Cardiac fibroblast (primary cell): ENCODE results near the gene DNMT1.
"Not testable (repeated sequence)": the region's sequence is repeated elsewhere in the genome, so short reads cannot be mapped to it uniquely, and the experiment has no call there.

Source experiments
- DNase-seq, 2 donors: peaks; one replicate each; pipeline versions ENCODE4 v3.0.0 to v3.0.0-alpha.2; 2010; ENCODE audit warnings: low read depth in 2 of 2
- H3K4me3 ChIP-seq, 2 donors: replicated peaks in 1 of 2; 1 replicate in 1 of 2; 2 replicates in 1 of 2; pipeline ENCODE4 v1.5.1; 2011; ENCODE audit warnings: low read depth in 2 of 2, low read length in 2 of 2, mild to moderate bottlenecking in 2 of 2, moderate library complexity in 1 of 2
- CTCF ChIP-seq: IDR thresholded peaks from one replicate; pipeline ENCODE4 v1.5.1; 2011; ENCODE audit warnings: low read depth, mild to moderate bottlenecking, low read length, inconsistent platforms

DNMT1 gene

GRCh38 chr19:10207026-10207425 is 12.3 kb upstream of the DNMT1 start:
- no peak for TF ChIP-seq CTCF
- no peak for DNase-seq
- H3K4me3 ChIP-seq = no peak overlapping the region

- H3K4me3 ChIP-seq = no peak overlapping the region
- peak; percentile 68 to 77 for DNase-seq
- TF ChIP-seq CTCF = no peak
Measured at GRCh38 chr19:10206226-10206885, 11.6 kb upstream of the DNMT1 start.

GRCh38 chr19:10205636-10206035 is 10.9 kb upstream of the DNMT1 start:
- no peak for TF ChIP-seq CTCF
- H3K4me3 ChIP-seq = no peak overlapping the region
- DNase-seq = no peak

- DNase-seq = no peak
- TF ChIP-seq CTCF = no peak
- H3K4me3 ChIP-seq = no peak overlapping the region
Measured at GRCh38 chr19:10203686-10204085, 8.9 kb upstream of the DNMT1 start.

- no peak for DNase-seq
- no peak overlapping the region for H3K4me3 ChIP-seq
- TF ChIP-seq CTCF = no peak
Measured at GRCh38 chr19:10201176-10201575, 6.4 kb upstream of the DNMT1 start.

GRCh38 chr19:10200101-10200500 is 5.3 kb upstream of the DNMT1 start:
- not testable (repeated sequence) for H3K4me3 ChIP-seq, DNase-seq

GRCh38 chr19:10198889-10199644 is 4.3 kb upstream of the DNMT1 start:
- not testable (repeated sequence) for H3K4me3 ChIP-seq, DNase-seq

GRCh38 chr19:10195199-10195519 is 406 bp upstream of the DNMT1 start:
- no peak for TF ChIP-seq CTCF
- DNase-seq = no peak
- H3K4me3 ChIP-seq = peak overlapping the region; percentile 86 to 90
